GM12872 (cell line): Measurements from ENCODE around the gene COL4A2.

Experiments used
- CTCF ChIP-seq: IDR thresholded peaks from 3 replicates; pipeline ENCODE4 v1.5.1; 2011; ENCODE audit warnings: low read depth, mild to moderate bottlenecking, low read length, moderate library complexity; ENCODE audit not compliant: insufficient read depth

The COL4A2 gene

DNA sequence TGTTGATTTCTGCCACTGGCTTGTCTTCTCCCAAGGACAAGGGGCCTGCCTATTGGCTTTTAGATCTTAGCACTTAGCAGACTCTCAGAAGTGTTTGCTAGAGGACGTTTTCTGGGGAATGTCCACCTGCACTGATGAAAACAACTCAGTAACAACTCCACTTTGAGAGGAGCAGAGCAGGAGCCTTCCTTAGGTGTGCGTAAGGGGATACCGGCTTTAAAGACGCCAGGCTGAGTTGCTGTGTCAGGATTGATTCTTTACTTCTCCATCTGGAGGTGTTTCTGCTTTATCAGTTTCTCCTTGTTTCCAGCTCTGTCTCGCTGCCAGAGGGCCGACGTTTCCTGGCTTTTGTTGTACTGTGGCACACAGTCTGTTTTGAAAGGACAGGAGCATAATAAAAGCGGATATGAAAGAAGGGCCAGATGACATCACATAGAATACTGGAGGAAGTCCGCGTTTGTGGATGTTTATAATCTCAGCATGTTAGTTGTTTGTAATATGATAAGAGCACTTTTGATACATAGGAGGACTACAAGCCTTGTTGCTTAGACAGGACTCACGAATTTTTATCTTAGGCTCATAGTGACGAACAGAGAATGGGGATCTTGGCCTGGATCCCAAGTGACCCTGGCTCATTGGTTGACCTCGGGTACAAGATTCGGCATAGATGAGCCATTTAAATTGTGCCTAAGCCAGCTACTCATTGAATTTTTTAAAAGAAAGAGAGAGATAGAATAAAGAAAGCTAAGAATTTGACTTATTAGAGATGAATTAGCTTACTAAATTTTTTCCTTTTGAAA lies 34.6 kb downstream of the COL4A2 start:
- TF ChIP-seq CTCF = no peak

GRCh38 chr13:110342474-110342873 lies 35.4 kb downstream of the COL4A2 start:
- TF ChIP-seq CTCF = no peak

GRCh38 chr13:110343241-110343865 lies 36.3 kb downstream of the COL4A2 start:
- no peak for TF ChIP-seq CTCF

DNA sequence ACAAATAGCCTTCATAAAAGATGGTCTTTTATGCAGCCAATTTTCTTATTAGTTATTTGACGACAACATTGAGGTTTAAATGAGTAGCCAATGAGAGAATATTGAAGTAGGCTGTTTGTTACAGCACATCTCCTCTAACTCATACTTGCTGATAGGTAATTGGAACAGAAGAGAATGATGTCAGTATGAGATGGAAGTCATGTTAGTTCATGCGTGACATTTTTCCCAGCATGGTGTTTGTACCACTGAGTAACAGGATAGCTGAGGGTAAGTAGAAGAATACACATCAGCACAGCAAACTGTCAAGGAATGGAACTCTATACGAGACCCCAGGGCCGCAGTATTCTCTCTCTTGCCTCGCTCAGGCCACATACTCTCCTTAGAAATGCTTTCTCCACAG lies 37.2 kb downstream of the COL4A2 start:
- TF ChIP-seq CTCF = no peak

GRCh38 chr13:110345266-110345665 lies 38.2 kb downstream of the COL4A2 start:
- TF ChIP-seq CTCF = no peak

GRCh38 chr13:110345701-110346100 lies 38.6 kb downstream of the COL4A2 start:
- no peak for TF ChIP-seq CTCF

- no peak for TF ChIP-seq CTCF
These were observed 39.6 kb downstream of the COL4A2 start for GRCh38 chr13:110346661-110347067.
